Peyer's patch (tissue), 4 donors: ENCODE results near the gene PPP1R14C. TPM values are rescaled to one million over a fixed set of nuclear protein-coding genes. Genes with fewer than 3 reads are reported as not detected.

ENCODE experiments used
- DNase-seq, 3 donors: peaks; one replicate each; pipeline ENCODE4 v3.0.0-alpha.2; 2017 to 2019
- H3K27ac ChIP-seq, 4 donors: fragments of 200-600 bp; sonication (generic); one replicate each; pipeline ENCODE4 v1.5.1; 2016 to 2019
- H3K27me3 ChIP-seq, 2 donors: fragments of 200-600 bp; sonication (generic); one replicate each; pipeline ENCODE4 v1.5.1; 2019
- H3K36me3 ChIP-seq, 3 donors: fragments of 200-600 bp; sonication (generic); one replicate each; pipeline ENCODE4 v1.5.1; 2016 to 2019
- H3K4me1 ChIP-seq, 4 donors: fragments of 200-600 bp; sonication (generic); one replicate each; pipeline ENCODE4 v1.5.1; 2016 to 2019
- H3K4me3 ChIP-seq, 4 donors: fragments of 200-600 bp; sonication (generic); 1 replicate in 3 of 4; 2 replicates in 1 of 4; pipeline ENCODE4 v1.5.1; 2016 to 2019; ENCODE audit warnings: mild to moderate bottlenecking in 1 of 4
- H3K9me3 ChIP-seq, 4 donors: fragments of 200-600 bp; sonication (generic); one replicate each; pipeline ENCODE4 v1.5.1; 2016 to 2019; ENCODE audit warnings: mild to moderate bottlenecking in 1 of 4
- POLR2A ChIP-seq, 2 donors: fragments of 450-650 bp; IDR thresholded peaks; one replicate each; pipeline ENCODE4 v1.5.1; 2017; ENCODE audit warnings: antibody characterized with exemption in 2 of 2, mild to moderate bottlenecking in 2 of 2, moderate library complexity in 2 of 2
- small RNA-seq, 2 donors: library from RNA; depleted of rRNA; stranded (forward); fragments of <200 nt; gene quantifications; one replicate each; pipeline ENCODE3, GENCODE V24; 2016
- total RNA-seq, 4 donors: library from RNA; depleted of rRNA; stranded (reverse); fragments of >200 nt; gene quantifications; one replicate each; pipeline ENCODE4 v1.1.0, GENCODE V29; 2016
- TF ChIP-seq, protein P1 (sequence below), 6 experiments: fragments of 450-650 bp in 4 of 6; fragments of 200-600 bp in 2 of 6; sonication (generic) in 1 of 6; IDR thresholded peaks; one replicate each; pipeline ENCODE4 v1.5.1; 2017 to 2019; ENCODE audit warnings: antibody characterized with exemption in 6 of 6, mild to moderate bottlenecking in 3 of 6, moderate library complexity in 1 of 6

The PPP1R14C gene
- total RNA-seq, 4 donors from 2014 or later: 4.4 to 21.2 (median 10.2) TPM

GRCh38 chr6:150297327-150298029 lies 154.6 kb downstream of the PPP1R14C start:
- Histone ChIP-seq H3K27me3 (no peaks in the 10 kb centered on the region), H3K27ac (no peak overlapping the region), H3K9me3 (peaks cover 0 to 9% (median 2%) of the 10 kb centered on the region in 4 donors), H3K4me1 (no peaks in the 10 kb centered on the region), H3K4me3 (no peak overlapping the region), H3K36me3 (no peaks in the 10 kb centered on the region)
- DNase-seq: no peak
- TF ChIP-seq, protein P1, sequence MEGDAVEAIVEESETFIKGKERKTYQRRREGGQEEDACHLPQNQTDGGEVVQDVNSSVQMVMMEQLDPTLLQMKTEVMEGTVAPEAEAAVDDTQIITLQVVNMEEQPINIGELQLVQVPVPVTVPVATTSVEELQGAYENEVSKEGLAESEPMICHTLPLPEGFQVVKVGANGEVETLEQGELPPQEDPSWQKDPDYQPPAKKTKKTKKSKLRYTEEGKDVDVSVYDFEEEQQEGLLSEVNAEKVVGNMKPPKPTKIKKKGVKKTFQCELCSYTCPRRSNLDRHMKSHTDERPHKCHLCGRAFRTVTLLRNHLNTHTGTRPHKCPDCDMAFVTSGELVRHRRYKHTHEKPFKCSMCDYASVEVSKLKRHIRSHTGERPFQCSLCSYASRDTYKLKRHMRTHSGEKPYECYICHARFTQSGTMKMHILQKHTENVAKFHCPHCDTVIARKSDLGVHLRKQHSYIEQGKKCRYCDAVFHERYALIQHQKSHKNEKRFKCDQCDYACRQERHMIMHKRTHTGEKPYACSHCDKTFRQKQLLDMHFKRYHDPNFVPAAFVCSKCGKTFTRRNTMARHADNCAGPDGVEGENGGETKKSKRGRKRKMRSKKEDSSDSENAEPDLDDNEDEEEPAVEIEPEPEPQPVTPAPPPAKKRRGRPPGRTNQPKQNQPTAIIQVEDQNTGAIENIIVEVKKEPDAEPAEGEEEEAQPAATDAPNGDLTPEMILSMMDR (IDR thresholded peaks at IDR 0.05): no peak
- no peak for TF ChIP-seq POLR2A (IDR thresholded peaks at IDR 0.05)

GRCh38 chr6:150298030-150298380 lies 155.2 kb downstream of the PPP1R14C start:
- Histone ChIP-seq H3K27ac (no peak overlapping the region), H3K9me3 (peaks cover 0 to 9% (median 2%) of the 10 kb centered on the region in 4 donors), H3K27me3 (no peaks in the 10 kb centered on the region), H3K4me1 (peaks cover 0 to 5% (median 0%) of the 10 kb centered on the region in 4 donors), H3K36me3 (no peaks in the 10 kb centered on the region), H3K4me3 (no peak overlapping the region)
- DNase-seq: no peak
- TF ChIP-seq POLR2A (IDR thresholded peaks at IDR 0.05): no peak
- TF ChIP-seq, protein P1 (IDR thresholded peaks at IDR 0.05): no peak

GRCh38 chr6:150298676-150299075 lies 155.8 kb downstream of the PPP1R14C start:
- Histone ChIP-seq H3K9me3 (peaks cover 0 to 9% (median 2%) of the 10 kb centered on the region in 4 donors), H3K4me1 (peaks cover 0 to 5% (median 0%) of the 10 kb centered on the region in 4 donors), H3K36me3 (no peaks in the 10 kb centered on the region), H3K27ac (no peak overlapping the region), H3K27me3 (no peaks in the 10 kb centered on the region), H3K4me3 (no peak overlapping the region)
- TF ChIP-seq, protein P1 (IDR thresholded peaks at IDR 0.05): no peak
- TF ChIP-seq POLR2A (IDR thresholded peaks at IDR 0.05): no peak
- DNase-seq: no peak

Small RNAs within 50 kb of the gene (small RNA-seq; reads per million reads assigned to genes)
- gene RF01210: 0 reads per million in 2 donors

Other genes with a start within 250 kb of the PPP1R14C start
- not detected for gene RAET1E, start 244.9 kb upstream of the PPP1R14C start, total RNA-seq
- gene RAET1G, start 219.9 kb upstream of the PPP1R14C start, total RNA-seq: not detected
- gene ULBP2, start 201.0 kb upstream of the PPP1R14C start, total RNA-seq: not detected
- not detected for gene ULBP1, start 179.1 kb upstream of the PPP1R14C start, total RNA-seq
- gene RAET1L, start 117.5 kb upstream of the PPP1R14C start, total RNA-seq: not detected
- not detected for gene ULBP3, start 73.9 kb upstream of the PPP1R14C start, total RNA-seq
- 10 to 100 TPM in 3 of 4 donors, under 1 TPM in 1; 0.83 to 57.0 (median 36.8) TPM for gene IYD, start 226.0 kb downstream of the PPP1R14C start, total RNA-seq